Tibial nerve (tissue), 4 donors: ENCODE data around the gene BICDL1.

Experiments used
- EP300 ChIP-seq, 2 donors: sonication (generic); formaldehyde crosslinking; IDR thresholded peaks; one replicate each; pipeline ENCODE4 v1.6.1; 2017; ENCODE audit warnings: antibody characterized with exemption in 2 of 2, mild to moderate bottlenecking in 1 of 2
- POLR2A ChIP-seq, 2 donors: fragments of 450-650 bp; IDR thresholded peaks; one replicate each; pipeline ENCODE4 v1.6.1; 2017; ENCODE audit warnings: antibody characterized with exemption in 2 of 2, mild to moderate bottlenecking in 2 of 2, moderate library complexity in 2 of 2
- TF ChIP-seq, protein P1 (sequence below), 5 experiments: fragments of 200-600 bp in 3 of 5; fragments of 450-650 bp in 2 of 5; sonication (generic) in 3 of 5; IDR thresholded peaks; one replicate each; pipeline ENCODE4 v1.5.1; 2016 to 2019; ENCODE audit warnings: antibody characterized with exemption in 5 of 5, mild to moderate bottlenecking in 3 of 5, moderate library complexity in 2 of 5

DNA sequence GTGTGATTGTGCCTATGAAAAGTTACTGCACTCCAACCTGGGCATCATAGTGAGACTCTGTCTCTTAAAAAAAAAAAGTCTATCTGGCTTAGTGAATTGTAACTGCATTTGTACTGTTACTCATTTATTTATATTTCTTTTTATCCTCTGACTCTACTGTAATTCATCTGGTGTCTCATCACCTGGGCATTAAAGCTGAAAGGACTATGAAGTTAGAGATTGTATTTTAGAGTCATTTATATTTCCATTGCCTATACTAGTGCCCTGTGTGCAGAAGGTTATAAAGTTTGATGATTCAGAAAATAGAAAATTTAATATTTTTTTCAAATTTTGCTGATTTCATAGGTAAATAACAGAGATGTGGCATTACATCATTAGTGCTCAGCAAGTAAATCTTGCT lies 30.2 kb downstream of the BICDL1 start:
- no peak for TF ChIP-seq POLR2A (IDR thresholded peaks at IDR 0.05)
- TF ChIP-seq, protein P1, sequence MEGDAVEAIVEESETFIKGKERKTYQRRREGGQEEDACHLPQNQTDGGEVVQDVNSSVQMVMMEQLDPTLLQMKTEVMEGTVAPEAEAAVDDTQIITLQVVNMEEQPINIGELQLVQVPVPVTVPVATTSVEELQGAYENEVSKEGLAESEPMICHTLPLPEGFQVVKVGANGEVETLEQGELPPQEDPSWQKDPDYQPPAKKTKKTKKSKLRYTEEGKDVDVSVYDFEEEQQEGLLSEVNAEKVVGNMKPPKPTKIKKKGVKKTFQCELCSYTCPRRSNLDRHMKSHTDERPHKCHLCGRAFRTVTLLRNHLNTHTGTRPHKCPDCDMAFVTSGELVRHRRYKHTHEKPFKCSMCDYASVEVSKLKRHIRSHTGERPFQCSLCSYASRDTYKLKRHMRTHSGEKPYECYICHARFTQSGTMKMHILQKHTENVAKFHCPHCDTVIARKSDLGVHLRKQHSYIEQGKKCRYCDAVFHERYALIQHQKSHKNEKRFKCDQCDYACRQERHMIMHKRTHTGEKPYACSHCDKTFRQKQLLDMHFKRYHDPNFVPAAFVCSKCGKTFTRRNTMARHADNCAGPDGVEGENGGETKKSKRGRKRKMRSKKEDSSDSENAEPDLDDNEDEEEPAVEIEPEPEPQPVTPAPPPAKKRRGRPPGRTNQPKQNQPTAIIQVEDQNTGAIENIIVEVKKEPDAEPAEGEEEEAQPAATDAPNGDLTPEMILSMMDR (IDR thresholded peaks at IDR 0.05) = no peak
- no peak for TF ChIP-seq EP300 (IDR thresholded peaks at IDR 0.05)
